Measurements from ENCODE around the gene UBA3.

DNA sequence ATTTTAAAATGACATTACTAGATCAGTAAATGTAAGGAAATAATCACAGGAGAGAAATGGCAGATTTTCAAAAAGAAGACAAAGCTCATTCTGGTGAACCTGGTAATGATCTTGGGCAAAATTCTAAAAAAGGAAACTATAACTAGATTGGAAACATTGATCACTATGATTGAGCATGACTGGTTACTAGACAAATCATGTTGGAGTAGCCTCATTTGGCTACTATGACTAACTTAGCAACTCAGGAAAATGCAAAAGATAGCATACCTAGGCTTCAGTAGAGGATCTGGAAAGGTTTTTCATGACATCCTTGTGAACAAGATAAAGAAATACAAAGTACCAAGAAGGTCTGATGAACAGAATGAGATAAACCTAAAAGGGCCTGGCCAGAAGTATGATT lies 20.5 kb downstream of the UBA3 start:
- no peak for TF ChIP-seq FOXP2 (optimal IDR thresholded peaks at IDR 0.05; ENCODE audit: borderline replicate concordance, extremely low read depth, extremely low read length, insufficient read depth)
- TF ChIP-seq POLR2AphosphoS5 (IDR thresholded peaks at IDR 0.05; ENCODE audit: low read depth, low read length): no peak
- no peak for TF ChIP-seq SIN3A (IDR thresholded peaks at IDR 0.05; ENCODE audit: borderline replicate concordance, insufficient read depth, low read length)
- TF ChIP-seq TAF1 (IDR thresholded peaks at IDR 0.05; ENCODE audit: borderline replicate concordance, insufficient read depth, low read length): no peak
